ENCODE results near the gene MSGN1.

DNA sequence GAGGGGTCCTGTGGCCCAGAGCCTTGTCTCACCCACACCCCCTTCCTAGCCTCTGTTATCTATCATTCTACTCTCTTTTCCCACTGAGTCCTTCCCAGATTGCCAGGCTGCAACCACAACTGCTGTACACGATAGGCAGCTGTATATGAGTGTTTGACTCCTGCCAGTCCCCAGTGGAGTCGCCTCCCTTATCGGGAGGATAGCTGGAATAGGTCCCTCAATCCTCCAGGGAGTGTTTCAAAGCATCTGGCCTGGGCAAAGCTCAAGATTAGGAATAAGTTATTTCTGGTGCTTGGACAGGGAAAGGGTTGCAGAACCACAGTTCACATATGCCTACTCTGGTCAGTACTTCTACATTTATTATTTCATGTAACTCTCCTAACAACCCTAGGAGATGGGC is 4.8 kb downstream of the MSGN1 start:
- TF ChIP-seq POLR2A (IDR thresholded peaks at IDR 0.05) (no peak), POLR2AphosphoS5 (IDR thresholded peaks at IDR 0.05) (no peak)

Data from prostate gland (tissue), 1 donor.